Stimulated activated CD4-positive, alpha-beta T cell treated with anti-CD3 and anti-CD28 coated beads, Interleukin-12 subunit alpha, Interleukin-12 subunit beta, amount 100 ng/mL, for 48 hours (primary cell): ENCODE data around the gene CHDH.

Experiments used
- DNase-seq, 3 donors: peaks; one replicate each; pipeline ENCODE4 v3.0.0-alpha.2; 2020; ENCODE audit warnings: low read depth in 2 of 3, low spot score in 1 of 3

The CHDH gene

GRCh38 chr3:53808496-53808895, 37.7 kb downstream of the CHDH start:
- no peak for DNase-seq

- no peak for DNase-seq
Observed at GRCh38 chr3:53807117-53807810, 39.0 kb downstream of the CHDH start.

GRCh38 chr3:53806182-53807116, 39.8 kb downstream of the CHDH start:
- DNase-seq, result no peak

GRCh38 chr3:53805463-53806159, 40.6 kb downstream of the CHDH start:
- no peak for DNase-seq

GRCh38 chr3:53804697-53805462, 41.3 kb downstream of the CHDH start:
- DNase-seq, result no peak

- no peak for DNase-seq
Observed at GRCh38 chr3:53803816-53804695, 42.2 kb downstream of the CHDH start.

GRCh38 chr3:53803124-53803815, 42.9 kb downstream of the CHDH start:
- DNase-seq, result no peak

- DNase-seq, result no peak
Observed at GRCh38 chr3:53802256-53802880, 43.9 kb downstream of the CHDH start.

GRCh38 chr3:53801319-53801718, 44.9 kb downstream of the CHDH start:
- DNase-seq, result no peak

GRCh38 chr3:53800041-53800906, 45.9 kb downstream of the CHDH start:
- DNase-seq, result no peak

- no peak for DNase-seq
Observed at GRCh38 chr3:53799338-53799865, 46.8 kb downstream of the CHDH start.

GRCh38 chr3:53798144-53798543, 48.1 kb downstream of the CHDH start:
- no peak for DNase-seq

GRCh38 chr3:53795789-53796560, 50.2 kb downstream of the CHDH start:
- DNase-seq, result no peak

GRCh38 chr3:53795176-53795575, 51.0 kb downstream of the CHDH start:
- DNase-seq, result no peak

- DNase-seq, result no peak
Observed at GRCh38 chr3:53794597-53794996, 51.6 kb downstream of the CHDH start.

GRCh38 chr3:53792866-53793265, 53.4 kb downstream of the CHDH start:
- no peak for DNase-seq

- no peak for DNase-seq
Observed at GRCh38 chr3:53791317-53791716, 54.9 kb downstream of the CHDH start.
